DND-41 (cell line): Measurements from ENCODE around the gene ABCA12.

ENCODE experiments used
- CTCF ChIP-seq: IDR thresholded peaks from 2 replicates; pipeline ENCODE4 v1.5.1; 2012; ENCODE audit warnings: borderline replicate concordance, low read length, moderate library complexity, mild to moderate bottlenecking; ENCODE audit not compliant: poor library complexity, severe bottlenecking; ENCODE audit errors: extremely low read depth
- EZH2 ChIP-seq: IDR thresholded peaks from 3 replicates; pipeline ENCODE4 v1.6.1; 2012; ENCODE audit warnings: borderline replicate concordance, low read depth, mild to moderate bottlenecking, moderate library complexity, low read length, inconsistent platforms; ENCODE audit not compliant: severe bottlenecking

GRCh38 chr2:215000721-215001120 is 137.7 kb downstream of the ABCA12 start:
- TF ChIP-seq CTCF (no peak), EZH2 (no peak)
